Kidney (tissue), 14 donors: ENCODE results near the gene EMILIN3. TPM values are rescaled to one million over a fixed set of nuclear protein-coding genes. Genes with fewer than 3 reads are reported as not detected.
A peak's percentile ranks its signal among the peaks of the same experiment; 100 is the strongest.

Experiments used
- DNase-seq, 5 donors: peaks; one replicate each; pipeline ENCODE4 v3.0.0-alpha.2; 2013 to 2020
- FAIRE-seq: peaks from 2 replicates; lab custom pipeline; 2012; peaks lifted over from hg19 to GRCh38; lab: Jason Lieb, UNC
- H3K27ac ChIP-seq, 2 donors: one replicate each; pipeline ENCODE4 v1.7.0; 2013; ENCODE audit warnings: low read depth in 2 of 2, low read length in 2 of 2, inconsistent platforms in 1 of 2
- H3K27me3 ChIP-seq: one replicate; pipeline ENCODE4 v1.7.1; 2013; ENCODE audit warnings: low read length, inconsistent platforms; ENCODE audit not compliant: control insufficient read depth, insufficient read depth
- H3K36me3 ChIP-seq, 3 donors: one replicate each; pipeline versions ENCODE4 v1.7.0 to v1.7.1; 2013; ENCODE audit warnings: low read length in 3 of 3, control low read depth in 1 of 3, inconsistent platforms in 1 of 3; ENCODE audit not compliant: insufficient read depth in 3 of 3, control insufficient read depth in 2 of 3
- H3K4me1 ChIP-seq, 3 donors: one replicate each; pipeline versions ENCODE4 v1.7.0 to v1.7.1; 2013; ENCODE audit warnings: low read length in 3 of 3, inconsistent platforms in 1 of 3, low read depth in 1 of 3; ENCODE audit not compliant: control insufficient read depth in 2 of 3, insufficient read depth in 2 of 3
- H3K4me3 ChIP-seq, 3 donors: one replicate each; pipeline versions ENCODE4 v1.7.0 to v1.8.1; 2013; ENCODE audit warnings: low read length in 3 of 3, control low read depth in 1 of 3, inconsistent platforms in 1 of 3
- H3K9ac ChIP-seq, 3 donors: one replicate each; pipeline versions ENCODE4 v1.7.0 to v1.7.1; 2013; ENCODE audit warnings: low read length in 3 of 3, control low read depth in 1 of 3, inconsistent platforms in 1 of 3
- H3K9me3 ChIP-seq, 3 donors: one replicate each; pipeline versions ENCODE4 v1.7.0 to v1.7.1; 2013; ENCODE audit warnings: low read length in 3 of 3, control low read depth in 1 of 3, inconsistent platforms in 1 of 3; ENCODE audit not compliant: control insufficient read depth in 2 of 3, insufficient read depth in 1 of 3
- intact Hi-C: fragments of 100-400 bp; cut with DNase I; formaldehyde crosslinking; loops from one replicate; pipeline ENCODE4 v1.11.1; 2022
- polyA plus RNA-seq: library from polyadenylated mRNA; stranded (reverse); fragments of 350-450 nt; fragmentation: Illumina TruSeq; extraction: RNeasy Lipid Tissue Mini Kit (QIAGEN cat#74804); gene quantifications from one replicate; pipeline ENCODE4 v1.2.3, GENCODE V29; 2014; ENCODE audit warnings: low read depth, low replicate concordance; ENCODE audit not compliant: insufficient read depth
- total RNA-seq: library from RNA; stranded (reverse); fragmentation: NEBNext Ultra II Directional; extraction: Animal tissue kit (Norgen Biotek cat#: 25700); gene quantifications from one replicate; pipeline ENCODE4 v1.2.1, GENCODE V29; 2021
- TF ChIP-seq, protein P1 (sequence below): IDR thresholded peaks from 3 replicates; pipeline ENCODE4 v1.5.1; 2012; ENCODE audit warnings: mild to moderate bottlenecking, moderate library complexity, borderline replicate concordance; ENCODE audit not compliant: insufficient read depth; ENCODE audit errors: extremely low read depth
- donor health status: control.
- donor health status: control.
- donor health status: control.
- donor health status: control.
- donor health status: control.
- donor health status: DM: yes; HTN: yes; CAD: no.
- donor health status: Normal renal cell carcinoma (clear cell type).

EMILIN3 gene
- total and polyA plus RNA-seq, 2 donors from 2014 or later: 0.32 to 0.50 TPM

DNA sequence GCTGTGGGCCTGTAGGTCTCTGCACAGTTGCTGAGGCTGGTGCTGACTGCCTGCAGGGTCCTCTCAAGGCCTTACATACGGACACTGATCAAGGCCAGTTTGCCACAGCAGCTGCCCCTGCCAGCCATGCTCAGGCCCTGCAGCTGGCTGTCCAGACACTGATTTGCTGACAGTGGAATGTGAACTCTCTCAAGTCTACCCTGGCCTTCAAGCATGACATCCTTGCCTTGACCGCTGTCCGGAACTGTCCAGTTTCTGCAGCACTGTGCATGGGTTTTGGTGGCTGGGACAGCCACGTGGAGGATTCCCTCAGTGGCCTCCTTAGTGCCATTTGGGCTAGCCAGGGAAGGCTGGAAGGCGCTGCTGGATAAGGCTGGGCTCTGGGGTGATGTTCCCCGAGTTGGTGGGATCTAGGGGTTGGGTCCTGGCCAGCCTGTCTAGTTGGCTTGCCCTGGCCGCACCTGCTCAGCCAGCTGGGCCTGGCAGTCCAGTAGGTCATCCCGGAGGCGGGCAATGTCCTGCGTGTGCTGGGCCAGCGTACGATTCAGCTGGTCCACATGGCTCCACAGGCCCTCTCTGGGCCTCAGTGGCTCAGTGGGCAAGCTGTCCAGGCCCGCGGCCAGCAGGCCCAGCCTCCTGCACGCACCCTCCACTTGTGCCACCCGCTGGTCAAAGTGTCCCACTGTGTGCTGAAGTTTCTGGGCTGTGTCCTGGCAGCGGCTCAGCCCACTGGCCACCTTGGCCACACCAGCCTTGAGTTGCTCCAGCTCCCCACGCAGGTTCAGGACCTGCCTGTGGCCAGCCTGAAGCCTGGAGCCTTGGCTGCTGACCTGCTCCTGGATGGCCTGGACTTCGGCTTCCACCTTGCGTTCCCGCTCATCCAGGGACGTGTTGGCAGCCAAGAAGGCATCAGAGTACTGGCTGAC, 5.5 kb downstream of the EMILIN3 start:
- H3K9me3 ChIP-seq: no peaks in the 10 kb centered on the region
- H3K9ac ChIP-seq: no peak overlapping the region
- H3K4me3 ChIP-seq: no peak overlapping the region
- DNase-seq (peak in 2 of 5 donors; percentile 50 to 65), FAIRE-seq (no peak)
- no peaks in the 10 kb centered on the region for H3K27me3 ChIP-seq
- TF ChIP-seq, protein P1, sequence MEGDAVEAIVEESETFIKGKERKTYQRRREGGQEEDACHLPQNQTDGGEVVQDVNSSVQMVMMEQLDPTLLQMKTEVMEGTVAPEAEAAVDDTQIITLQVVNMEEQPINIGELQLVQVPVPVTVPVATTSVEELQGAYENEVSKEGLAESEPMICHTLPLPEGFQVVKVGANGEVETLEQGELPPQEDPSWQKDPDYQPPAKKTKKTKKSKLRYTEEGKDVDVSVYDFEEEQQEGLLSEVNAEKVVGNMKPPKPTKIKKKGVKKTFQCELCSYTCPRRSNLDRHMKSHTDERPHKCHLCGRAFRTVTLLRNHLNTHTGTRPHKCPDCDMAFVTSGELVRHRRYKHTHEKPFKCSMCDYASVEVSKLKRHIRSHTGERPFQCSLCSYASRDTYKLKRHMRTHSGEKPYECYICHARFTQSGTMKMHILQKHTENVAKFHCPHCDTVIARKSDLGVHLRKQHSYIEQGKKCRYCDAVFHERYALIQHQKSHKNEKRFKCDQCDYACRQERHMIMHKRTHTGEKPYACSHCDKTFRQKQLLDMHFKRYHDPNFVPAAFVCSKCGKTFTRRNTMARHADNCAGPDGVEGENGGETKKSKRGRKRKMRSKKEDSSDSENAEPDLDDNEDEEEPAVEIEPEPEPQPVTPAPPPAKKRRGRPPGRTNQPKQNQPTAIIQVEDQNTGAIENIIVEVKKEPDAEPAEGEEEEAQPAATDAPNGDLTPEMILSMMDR: no peak
- no peak overlapping the region for H3K27ac ChIP-seq
- intact Hi-C loops: no loop called here
- H3K4me1 ChIP-seq: peaks cover 0 to 7% (median 0%) of the 10 kb centered on the region in 3 donors
- H3K36me3 ChIP-seq: peaks cover 0 to 13% (median 2%) of the 10 kb centered on the region in 3 donors

DNA sequence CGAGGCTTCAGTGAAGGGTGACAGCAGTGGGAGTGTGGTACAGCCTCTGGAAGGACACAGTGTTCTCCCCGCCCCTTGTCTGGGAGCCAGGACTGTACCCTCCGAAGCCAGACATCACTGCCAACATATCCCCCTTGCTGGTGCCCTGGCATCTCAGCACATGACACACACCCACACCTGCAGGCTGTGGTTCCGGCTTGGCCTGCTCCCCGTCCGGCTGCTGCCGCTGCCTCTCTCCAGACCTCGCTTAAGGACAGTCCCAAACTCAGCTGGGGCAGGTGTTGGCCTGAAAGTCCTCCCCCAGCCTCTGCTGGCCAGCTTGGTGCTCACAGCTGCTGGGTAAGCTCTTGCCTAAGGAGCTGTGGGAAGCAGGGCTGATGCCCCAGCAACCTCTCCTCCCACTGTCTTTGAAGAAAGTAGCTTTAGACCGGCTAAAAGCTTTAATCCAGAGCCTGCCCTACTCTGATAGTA, 7.0 kb downstream of the EMILIN3 start:
- Histone ChIP-seq H3K4me1 (peaks cover 0 to 7% (median 0%) of the 10 kb centered on the region in 3 donors), H3K27ac (no peak overlapping the region), H3K27me3 (no peaks in the 10 kb centered on the region), H3K9ac (no peak overlapping the region), H3K9me3 (no peaks in the 10 kb centered on the region), H3K4me3 (no peak overlapping the region), H3K36me3 (peaks cover 0 to 18% (median 4%) of the 10 kb centered on the region in 3 donors)
- intact Hi-C loops: no loop called here
- TF ChIP-seq, protein P1: no peak
- DNase-seq (no peak), FAIRE-seq (no peak)

DNA sequence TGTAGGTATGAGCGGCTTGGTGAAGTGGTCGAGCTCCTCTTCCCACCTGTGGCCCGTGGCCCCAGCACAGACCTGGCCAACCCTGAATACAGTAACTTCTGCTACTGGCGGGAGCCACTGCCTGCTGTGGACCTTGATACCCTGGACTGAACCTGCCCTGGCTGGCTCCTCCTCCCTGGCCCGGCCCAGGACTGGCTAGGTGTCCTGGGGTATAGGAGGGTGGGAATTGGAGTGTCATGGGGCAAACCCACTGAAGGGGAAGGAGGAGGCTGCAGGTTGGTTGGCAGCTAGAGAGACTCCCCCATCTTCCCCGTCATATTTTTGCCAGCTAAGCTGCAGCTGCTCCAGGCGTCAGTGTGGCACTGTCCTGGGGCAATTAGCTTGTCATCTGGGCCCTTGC, 7.9 kb downstream of the EMILIN3 start:
- H3K27me3 ChIP-seq: no peaks in the 10 kb centered on the region
- peaks cover 0 to 7% (median 0%) of the 10 kb centered on the region in 3 donors for H3K4me1 ChIP-seq
- peak in 1 of 5 donors; percentile 24 for DNase-seq
- H3K9ac ChIP-seq: no peak overlapping the region
- intact Hi-C loops: no loop called here
- peaks cover 0 to 18% (median 4%) of the 10 kb centered on the region in 3 donors for H3K36me3 ChIP-seq
- TF ChIP-seq, protein P1: no peak
- H3K9me3 ChIP-seq: no peaks in the 10 kb centered on the region
- H3K4me3 ChIP-seq: no peak overlapping the region
- no peak for FAIRE-seq
- peak overlapping the region in 1 of 2 donors; percentile 32 for H3K27ac ChIP-seq
